ENCODE data around the gene DAND5. TPM values are rescaled to one million over a fixed set of nuclear protein-coding genes. Genes with fewer than 3 reads are reported as not detected.

Gene DAND5
- total and polyA plus RNA-seq, 2 of the 13 experiments (the other 11 are each of a cell fraction or from before 2014, with no cell fraction given), result 0.04 TPM; not detected in 1

- peak; percentile 23 to 43; a peak in 1 of 4 replicates for TF ChIP-seq HMGXB4 (CRISPR knock-in tag; IDR thresholded peaks at IDR 0.05; ENCODE audit: borderline replicate concordance in 1 of 2, low read depth in 1 of 2)
- no peak for TF ChIP-seq ZNF597 (CRISPR knock-in tag; IDR thresholded peaks at IDR 0.05)
- TF ChIP-seq SIX4 (CRISPR knock-in tag; IDR thresholded peaks at IDR 0.05), result no peak
- TF ChIP-seq FOXM1 (CRISPR knock-in tag; IDR thresholded peaks at IDR 0.05), result no peak
- TF ChIP-seq SIN3A (IDR thresholded peaks at IDR 0.05; ENCODE audit: borderline replicate concordance, low read depth, low read length), result 0 out of 2 replicates have a peak, but pooled peaks have one; percentile 23
- TF ChIP-seq FOXC1 (CRISPR knock-in tag; IDR thresholded peaks at IDR 0.05; ENCODE audit: borderline replicate concordance), result no peak
- peak; percentile 43; the same call in 1 of the 2 replicates for TF ChIP-seq BCL6 (CRISPR knock-in tag; IDR thresholded peaks at IDR 0.05)
- TF ChIP-seq SP1 (IDR thresholded peaks at IDR 0.05), result no peak
- no peak for TF ChIP-seq SP1 (CRISPR knock-in tag; IDR thresholded peaks at IDR 0.05)
- TF ChIP-seq HCFC1 (IDR thresholded peaks at IDR 0.05; ENCODE audit: low read depth, low read length), result no peak
- TF ChIP-seq ZSCAN5A (CRISPR knock-in tag; IDR thresholded peaks at IDR 0.05; ENCODE audit: borderline replicate concordance), result no peak
- TF ChIP-seq ZNF510 (CRISPR knock-in tag; IDR thresholded peaks at IDR 0.05; ENCODE audit: low read depth), result no peak
- TF ChIP-seq MXI1 (IDR thresholded peaks at IDR 0.05; ENCODE audit: borderline replicate concordance, low read depth, low read length), result peak; percentile 83; the same call in 1 of the 3 replicates
- no peak for TF ChIP-seq HINFP (CRISPR knock-in tag; IDR thresholded peaks at IDR 0.05; ENCODE audit: low read depth)
- TF ChIP-seq NR2C2 (CRISPR knock-in tag; IDR thresholded peaks at IDR 0.05; ENCODE audit: borderline replicate concordance), result peak; percentile 90
- peak; percentile 63; the same call in 1 of the 2 replicates for TF ChIP-seq KDM2A (CRISPR knock-in tag; IDR thresholded peaks at IDR 0.05; ENCODE audit: borderline replicate concordance, low read depth)
- no peak for TF ChIP-seq KDM6A (CRISPR knock-in tag; IDR thresholded peaks at IDR 0.05; ENCODE audit: low read depth)
- no peak for TF ChIP-seq ATRX (CRISPR knock-in tag; IDR thresholded peaks at IDR 0.05; ENCODE audit: borderline replicate concordance)
- no peak for TF ChIP-seq CAMTA2 (CRISPR knock-in tag; IDR thresholded peaks at IDR 0.05; ENCODE audit: borderline replicate concordance)
- no peak for TF ChIP-seq MNT (IDR thresholded peaks at IDR 0.05)
These were observed 43.6 kb downstream of the DAND5 start (continued) for GRCh38 chr19:13012690-13013608.

Data from HepG2 (cell line).